ENCODE data around the gene PNMA8B.

DNA sequence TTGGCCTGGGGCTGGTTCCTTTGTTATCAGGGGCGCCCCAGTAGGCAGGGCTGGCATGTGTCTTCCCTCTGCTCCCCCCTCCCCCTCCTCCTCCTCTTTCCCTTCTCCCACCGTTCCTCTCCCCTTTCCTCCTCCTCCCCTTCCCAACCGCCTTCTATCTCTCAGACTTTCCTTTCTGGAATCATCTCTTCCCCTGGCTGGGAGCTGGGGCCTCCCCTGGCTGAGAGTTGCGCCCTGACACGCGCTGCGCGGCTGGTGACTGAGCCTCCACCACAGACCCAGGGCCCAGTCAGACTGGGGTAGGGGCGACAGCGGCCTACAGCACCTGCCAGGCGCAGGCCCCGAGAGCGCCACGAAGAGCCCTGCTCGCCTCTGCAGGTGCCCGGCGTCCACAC is 2.8 kb downstream of the PNMA8B start:
- TF ChIP-seq POLR2A (IDR thresholded peaks at IDR 0.05; ENCODE audit: low read length) (no peak), GATA1 (IDR thresholded peaks at IDR 0.05; ENCODE audit: low read depth, low read length) (no peak)
